ENCODE measurements around the gene HACE1.
"Not testable (repeated sequence)": the region's sequence is repeated elsewhere in the genome, so short reads cannot be mapped to it uniquely, and the experiment has no call there.

Gene HACE1, protein sequence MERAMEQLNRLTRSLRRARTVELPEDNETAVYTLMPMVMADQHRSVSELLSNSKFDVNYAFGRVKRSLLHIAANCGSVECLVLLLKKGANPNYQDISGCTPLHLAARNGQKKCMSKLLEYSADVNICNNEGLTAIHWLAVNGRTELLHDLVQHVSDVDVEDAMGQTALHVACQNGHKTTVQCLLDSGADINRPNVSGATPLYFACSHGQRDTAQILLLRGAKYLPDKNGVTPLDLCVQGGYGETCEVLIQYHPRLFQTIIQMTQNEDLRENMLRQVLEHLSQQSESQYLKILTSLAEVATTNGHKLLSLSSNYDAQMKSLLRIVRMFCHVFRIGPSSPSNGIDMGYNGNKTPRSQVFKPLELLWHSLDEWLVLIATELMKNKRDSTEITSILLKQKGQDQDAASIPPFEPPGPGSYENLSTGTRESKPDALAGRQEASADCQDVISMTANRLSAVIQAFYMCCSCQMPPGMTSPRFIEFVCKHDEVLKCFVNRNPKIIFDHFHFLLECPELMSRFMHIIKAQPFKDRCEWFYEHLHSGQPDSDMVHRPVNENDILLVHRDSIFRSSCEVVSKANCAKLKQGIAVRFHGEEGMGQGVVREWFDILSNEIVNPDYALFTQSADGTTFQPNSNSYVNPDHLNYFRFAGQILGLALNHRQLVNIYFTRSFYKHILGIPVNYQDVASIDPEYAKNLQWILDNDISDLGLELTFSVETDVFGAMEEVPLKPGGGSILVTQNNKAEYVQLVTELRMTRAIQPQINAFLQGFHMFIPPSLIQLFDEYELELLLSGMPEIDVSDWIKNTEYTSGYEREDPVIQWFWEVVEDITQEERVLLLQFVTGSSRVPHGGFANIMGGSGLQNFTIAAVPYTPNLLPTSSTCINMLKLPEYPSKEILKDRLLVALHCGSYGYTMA

DNA sequence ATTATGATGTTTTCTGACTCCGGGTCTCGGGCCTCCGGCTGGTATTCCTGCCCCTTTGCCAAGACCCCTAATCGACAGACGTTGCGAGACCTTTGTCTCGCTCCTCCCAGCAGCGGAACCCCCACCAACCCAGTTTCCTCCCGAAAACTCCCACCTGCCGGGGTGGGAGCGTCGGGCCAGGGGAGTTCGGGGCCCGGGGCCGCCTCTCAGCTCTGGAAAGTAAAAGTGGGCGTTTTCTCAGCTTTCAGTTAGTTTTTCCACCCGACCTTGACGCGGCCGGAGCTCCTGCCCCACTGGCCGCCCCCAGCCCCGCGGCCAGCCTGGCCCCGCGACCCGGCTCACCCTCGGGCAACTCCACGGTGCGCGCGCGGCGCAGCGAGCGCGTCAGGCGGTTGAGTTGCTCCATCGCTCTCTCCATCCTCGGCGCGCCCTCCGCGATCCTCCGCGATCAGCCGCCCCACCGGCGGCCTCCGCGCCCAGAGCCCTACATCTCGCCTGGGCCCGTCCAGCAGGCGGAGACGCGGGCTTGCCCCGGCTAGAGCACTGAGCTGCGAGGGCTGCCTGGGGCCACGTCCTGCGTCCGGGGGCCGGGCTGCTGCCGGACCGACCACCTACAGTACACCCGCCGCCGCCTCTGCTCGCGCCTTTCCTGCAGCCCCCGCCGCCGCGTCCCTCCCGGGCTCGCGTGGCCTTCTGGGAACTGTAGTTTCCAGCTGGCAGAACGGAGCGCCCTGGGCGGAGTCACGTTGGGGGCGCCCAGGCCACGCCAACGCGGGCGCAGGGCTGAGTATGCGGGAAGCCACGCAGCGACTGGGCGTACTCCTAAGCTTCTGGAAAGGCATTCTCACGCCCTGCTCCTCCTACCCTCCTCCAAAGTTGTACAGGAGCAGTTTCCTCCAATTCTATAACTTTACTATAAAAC is at the start of gene HACE1:
Gene HACE1, minus strand, starts transcription at position 695 of the 922 bp plus-strand sequence. Its CDS starts 277 bp downstream, at position 418.
- DNase-seq (ENCODE audit: low spot score), result peak; percentile 97

DNA sequence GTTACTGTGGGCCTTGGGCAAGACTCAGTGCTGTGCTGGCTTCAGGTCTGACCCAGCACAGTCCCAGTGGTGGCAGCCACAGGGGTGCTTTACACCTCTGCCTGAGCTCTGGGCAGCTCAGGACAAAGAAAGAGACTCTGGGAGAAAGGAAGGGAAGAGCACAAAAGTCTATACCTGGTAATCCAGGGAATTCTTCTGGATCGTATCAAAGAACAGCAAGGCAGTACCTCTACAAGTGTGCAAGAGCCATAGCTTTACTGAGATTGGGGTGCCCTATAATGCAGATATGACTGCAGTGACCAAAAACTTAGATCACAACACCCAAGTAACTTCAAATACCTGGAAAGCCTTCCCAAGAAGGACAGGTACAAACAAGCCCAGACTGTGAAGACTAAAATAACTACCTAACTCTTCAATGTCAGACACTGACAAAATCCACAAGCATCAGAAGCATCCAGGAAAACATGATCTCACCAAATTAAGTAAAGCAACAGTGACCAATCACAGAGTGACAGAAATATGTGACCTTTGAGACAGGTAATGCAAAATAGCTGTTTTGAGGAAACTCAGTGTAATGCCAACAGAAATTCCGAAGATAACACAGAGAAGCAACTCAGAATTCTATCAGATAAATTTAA is 49.3 kb upstream of the HACE1 start:
- no peak for DNase-seq (ENCODE audit: low spot score)

DNA sequence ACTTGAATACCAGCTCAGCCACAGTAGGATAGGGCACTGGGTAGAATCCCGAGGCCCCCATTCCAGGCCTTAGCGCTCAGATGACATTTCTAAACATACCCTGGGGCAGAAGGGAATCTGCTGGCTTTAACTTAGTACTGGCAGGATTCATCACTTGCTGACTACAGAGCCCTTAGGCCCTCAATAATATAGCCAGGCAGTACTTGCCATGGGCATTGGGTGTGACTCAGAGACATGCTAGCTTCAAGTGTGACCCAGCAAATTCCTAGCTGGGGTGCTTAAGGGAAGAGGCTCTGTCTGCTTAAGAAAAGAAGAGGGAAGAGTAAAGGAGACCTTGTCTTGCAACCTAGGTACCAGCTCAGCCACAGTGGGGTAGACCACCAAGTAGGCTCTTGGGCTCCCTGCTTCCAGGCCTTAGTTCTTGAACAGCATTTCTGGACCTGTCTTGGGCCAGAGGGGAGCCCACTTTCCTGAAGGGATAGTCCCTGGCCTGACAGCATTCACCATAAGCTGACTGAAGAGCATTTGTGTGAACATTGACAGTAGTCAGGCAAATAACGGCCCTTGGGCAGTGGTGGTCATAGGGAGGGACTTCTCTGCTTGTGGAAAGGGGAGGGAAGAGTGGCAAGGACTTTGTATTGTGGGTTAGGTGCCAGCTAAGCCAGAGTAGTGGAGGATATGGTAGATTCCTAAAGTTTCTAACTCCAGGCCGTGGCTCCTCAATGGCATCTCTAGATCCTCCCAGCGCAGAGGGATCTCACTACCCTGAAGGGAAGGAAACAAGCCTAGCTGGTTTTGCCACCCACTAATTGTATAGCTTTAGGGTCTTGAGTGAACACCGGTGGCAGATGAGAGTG is 48.5 kb upstream of the HACE1 start:
- no peak for DNase-seq (ENCODE audit: low spot score)

DNA sequence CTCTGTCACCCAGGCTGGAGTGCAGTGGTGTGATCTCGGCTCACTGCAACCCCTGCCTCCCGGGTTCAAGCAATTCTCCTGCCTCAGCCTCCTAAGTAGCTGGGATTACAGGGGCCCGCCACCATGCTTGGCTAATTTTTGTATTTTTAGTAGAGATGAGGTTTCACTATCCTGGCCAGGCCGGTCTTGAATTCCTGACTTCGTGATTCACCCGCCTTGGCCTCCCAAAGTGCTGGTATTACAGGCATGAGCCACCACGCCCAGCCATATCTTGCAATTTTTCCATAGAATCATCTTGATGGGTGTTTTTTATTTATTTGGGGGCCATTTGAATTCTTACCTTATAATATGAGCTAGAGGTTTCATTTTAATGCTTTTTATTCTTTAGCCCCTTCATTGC is 39.2 kb upstream of the HACE1 start:
- not testable (repeated sequence) for DNase-seq (ENCODE audit: low spot score)

DNA sequence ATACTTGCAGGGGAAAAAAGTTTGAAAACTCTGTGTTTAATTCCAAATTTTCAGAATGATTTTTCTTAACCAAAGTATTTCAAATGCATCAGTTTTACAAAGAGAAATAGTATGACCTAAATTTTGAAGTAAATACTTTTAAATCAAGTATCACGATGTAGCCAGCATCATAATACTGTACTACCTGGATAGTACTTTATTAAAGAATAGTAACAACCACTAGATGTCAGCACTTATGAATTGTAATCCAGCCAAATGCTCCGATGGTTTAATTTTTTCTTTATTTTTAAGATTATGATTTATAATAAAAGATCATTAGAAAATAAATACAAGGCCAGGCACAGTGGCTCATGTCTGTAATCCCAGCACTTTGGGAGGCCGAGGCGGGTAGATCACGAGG is 37.2 kb upstream of the HACE1 start:
- no peak for DNase-seq (ENCODE audit: low spot score)

DNA sequence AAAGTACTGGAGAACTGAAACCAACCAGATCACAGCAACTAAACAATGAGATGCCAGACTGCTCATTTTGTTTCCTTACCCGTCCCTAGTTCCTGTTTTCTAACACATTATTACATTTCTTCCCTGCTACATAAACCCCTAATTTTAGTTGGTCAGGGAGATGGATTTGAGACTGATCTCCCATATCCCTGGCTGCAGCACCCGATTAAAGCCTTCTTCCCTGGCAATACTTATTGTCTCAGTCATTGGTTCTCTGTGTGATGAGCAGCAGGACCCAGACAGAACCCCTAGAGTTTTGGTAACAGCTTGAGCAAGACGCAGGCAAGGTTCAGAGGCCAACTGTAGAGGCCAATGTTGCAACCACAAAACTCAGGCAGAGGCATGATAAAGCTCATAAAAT is 28.3 kb upstream of the HACE1 start:
- DNase-seq (ENCODE audit: low spot score), result no peak

DNA sequence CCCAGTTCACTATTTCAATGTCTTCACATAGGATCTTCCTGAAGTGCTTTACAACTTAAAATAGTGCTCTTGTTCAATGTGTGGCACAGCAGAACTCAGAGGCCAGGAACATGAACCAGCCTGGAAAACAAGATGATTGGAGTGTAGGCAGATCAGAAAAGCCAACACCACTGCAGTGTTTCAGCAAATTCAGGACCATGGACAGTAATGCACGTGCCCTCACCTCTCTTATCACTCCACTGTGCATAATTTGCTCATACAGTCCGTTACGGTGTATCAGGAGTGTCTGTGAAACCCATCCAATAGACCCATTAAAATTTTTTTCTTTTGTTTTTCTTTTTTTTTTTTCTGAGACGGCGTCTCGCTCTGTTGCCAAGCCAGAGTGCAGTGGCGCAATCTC is 27.6 kb upstream of the HACE1 start:
- no peak for DNase-seq (ENCODE audit: low spot score)

DNA sequence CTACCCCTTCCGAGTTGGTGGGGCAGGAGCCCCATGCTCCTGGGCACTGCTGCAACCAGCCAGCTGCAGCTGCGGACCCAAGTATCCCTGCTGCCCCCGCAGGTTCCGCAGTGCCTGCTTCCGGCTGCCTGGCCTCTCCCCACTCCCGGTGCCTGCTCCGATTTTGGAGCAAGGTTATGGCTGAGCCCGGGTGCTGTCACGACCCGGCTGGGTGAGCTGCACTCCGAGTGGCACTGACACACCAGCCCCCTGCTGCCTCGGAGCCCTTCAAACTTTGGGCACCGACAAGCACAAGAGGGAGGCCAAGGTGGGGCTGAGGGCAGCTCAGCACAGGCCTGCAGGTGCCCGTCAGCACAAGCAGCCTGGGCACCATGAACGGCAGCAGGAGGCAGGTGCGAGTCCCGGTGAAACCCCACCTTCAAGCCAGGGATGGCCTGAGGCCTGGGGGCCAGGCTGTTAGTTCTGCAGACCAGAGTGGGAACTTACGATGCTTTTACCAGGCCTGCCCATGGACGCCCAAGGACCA is 25.9 kb upstream of the HACE1 start:
- no peak for DNase-seq (ENCODE audit: low spot score)

DNA sequence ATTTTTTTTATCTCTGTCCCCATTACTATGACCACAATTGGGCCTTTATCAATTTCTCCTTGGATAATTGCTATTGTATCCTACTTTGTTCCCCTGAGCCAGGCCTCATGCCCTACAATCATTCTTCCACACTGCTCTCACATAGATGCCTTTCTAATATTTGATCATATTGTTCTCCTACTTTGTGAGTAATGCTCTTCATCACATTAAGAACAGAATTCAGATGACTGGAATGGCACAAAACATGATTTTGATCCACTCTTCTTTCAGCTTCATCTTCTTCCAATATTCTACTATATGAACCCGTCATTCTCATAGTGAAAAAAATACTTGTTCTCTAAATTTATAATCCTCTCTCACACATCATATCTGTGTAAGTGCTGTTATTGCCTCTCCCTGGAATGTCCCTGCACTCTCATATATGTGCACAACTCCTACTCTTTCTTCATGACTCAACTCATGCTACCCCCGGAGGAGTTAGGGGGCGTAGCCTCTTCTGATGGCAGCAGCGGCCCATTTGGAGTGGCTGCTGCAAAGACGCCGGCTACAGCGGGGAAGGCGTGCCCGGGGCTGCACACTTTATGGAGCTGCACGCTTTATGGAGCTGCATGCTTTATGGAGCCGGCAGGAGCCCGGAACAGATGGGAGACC is 25.3 kb upstream of the HACE1 start:
- DNase-seq (ENCODE audit: low spot score), result no peak

DNA sequence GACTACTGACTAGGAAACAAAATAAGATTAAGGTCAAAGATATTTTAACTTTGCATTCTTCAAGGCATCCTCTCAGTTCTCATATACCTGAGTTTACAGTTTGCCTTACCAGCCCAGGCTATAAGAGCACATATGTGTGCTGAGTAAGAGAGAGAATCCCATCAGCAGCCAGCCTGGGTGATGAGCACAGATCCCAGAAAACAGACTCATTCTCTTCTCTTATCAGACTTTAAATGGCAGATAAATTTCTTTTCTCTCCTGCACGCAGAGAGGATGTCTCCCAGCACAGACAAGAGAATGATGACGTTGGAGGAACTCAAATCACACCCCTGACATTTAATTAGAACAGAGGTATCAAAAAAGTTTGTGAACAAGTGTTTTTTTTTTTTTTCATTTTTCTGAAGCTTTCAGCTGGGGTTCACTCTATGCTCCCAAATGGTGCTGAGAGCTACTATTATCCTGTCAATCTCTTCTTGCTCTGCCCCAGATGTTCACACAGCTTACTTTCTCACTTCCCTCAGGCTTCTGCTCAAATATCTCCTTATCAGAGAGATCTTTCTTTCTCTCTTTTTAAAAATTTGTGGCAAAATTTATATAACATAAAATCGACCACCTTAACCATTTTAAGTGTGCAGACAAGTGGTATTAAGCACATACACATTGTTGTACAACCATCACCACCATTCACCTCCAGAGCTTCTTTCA is 22.4 kb upstream of the HACE1 start:
- no peak for DNase-seq (ENCODE audit: low spot score)

DNA sequence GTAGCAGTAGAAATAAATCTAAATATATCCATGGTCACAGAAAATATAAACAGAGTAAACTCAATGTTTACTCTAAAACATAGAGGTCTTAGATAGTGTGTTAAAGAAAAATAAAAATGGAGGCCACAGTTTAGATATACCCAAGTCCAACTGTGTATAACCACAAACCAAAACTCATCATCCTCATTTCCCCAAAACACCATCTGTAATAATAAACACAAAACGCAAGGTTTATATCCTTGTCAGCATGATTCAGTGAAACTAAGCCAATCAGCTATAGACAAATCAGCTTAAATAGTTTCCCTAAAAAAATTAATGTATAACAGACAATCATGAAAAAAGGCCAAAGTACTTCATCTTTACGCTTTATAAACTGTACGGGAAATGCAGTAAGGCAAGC is 2.7 kb upstream of the HACE1 start:
- no peak for DNase-seq (ENCODE audit: low spot score)

DNA sequence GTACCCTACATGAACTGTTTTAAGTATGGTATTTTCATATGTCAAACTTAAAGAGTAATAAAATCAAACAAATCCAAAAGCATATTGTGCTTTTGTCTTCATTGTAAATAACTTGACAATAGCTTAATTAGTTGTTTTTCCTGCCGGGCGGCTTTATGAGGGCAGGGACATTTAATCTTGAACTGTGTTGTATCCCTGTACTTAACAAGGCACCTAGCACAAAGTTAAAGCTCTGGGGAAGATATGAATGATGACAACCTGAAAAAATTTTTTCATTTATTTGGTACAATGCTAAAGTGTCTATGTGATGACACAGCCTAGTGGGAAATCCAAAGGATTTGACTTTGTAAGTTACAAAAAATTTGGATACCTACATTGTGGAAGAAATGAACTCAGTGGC is 502 bp upstream of the HACE1 start:
- DNase-seq (ENCODE audit: low spot score), result no peak

DNA sequence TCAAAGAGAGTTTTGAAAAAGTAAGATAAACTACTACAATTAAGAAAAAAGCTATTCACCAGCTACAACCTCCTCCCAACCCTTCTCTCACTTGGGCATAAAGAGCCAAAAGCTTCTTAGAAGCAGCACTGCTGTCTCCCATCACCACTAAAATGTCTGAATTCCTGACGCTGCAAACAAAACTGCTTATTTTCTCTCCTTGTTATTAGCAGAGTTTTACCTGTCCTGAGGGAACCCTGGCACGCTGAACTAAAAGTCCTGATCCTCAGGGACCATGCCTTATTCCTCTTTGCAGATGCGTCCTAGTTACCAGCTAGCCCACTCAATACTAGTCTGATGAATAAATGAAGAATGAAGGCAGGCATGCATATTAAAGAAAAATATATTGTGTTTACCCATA is 1.1 kb downstream of the HACE1 start:
- no peak for DNase-seq (ENCODE audit: low spot score)

DNA sequence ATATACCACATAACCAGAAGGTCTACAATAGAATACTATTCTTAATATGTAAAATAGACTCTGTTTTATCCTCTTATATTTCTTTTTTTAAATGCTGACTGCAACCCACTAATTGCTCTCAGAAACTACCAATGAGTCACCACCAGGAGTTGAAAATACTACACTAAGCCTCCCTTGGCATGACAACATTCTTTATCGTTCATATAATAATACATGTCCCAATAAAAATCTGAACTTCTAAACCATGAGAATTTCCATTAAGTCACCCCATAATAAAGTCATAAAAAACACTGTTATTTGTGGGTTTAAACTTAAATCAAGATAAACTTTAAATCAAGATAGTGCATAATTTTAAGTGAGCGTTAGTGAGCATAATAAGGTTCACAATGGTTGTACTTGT is 4.2 kb downstream of the HACE1 start:
- no peak for DNase-seq (ENCODE audit: low spot score)

DNA sequence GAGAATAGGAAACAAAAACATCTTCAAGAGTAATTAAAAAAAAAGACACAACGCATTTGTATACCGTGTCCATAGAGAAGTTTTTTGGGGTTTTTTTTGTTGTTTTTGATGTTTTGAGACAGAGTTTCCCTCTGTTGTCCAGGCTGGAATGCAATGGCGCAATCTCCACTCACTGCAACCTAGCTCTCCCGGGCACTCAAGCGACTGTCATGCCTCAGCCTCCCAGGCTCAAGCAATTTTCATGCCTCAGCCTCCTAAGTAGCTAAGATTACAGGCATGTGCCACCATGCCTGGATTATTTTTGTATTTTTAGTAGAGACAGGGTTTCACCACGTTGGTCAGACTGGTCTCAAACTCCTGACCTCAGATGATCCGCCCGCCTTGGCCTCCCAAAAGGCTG is 12.0 kb downstream of the HACE1 start:
- DNase-seq (ENCODE audit: low spot score), result not testable (repeated sequence)

DNA sequence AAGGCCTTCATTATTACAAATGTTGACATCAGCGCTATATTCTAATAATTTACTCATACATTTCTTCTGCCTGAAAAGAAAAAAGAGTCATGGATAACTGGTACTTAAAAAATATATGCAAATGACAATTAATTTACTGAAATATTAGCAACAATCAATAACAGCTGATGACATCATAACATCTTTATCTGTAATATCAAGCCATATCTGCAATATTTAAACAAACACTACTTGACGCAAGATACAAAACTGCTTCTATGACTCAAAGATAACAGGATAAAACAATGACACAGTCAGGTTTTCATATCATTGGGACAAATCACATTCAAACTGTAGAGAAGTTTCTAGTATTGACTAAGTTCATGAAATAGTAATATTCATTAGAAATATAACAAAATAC is 16.5 kb downstream of the HACE1 start:
- DNase-seq (ENCODE audit: low spot score), result no peak

DNA sequence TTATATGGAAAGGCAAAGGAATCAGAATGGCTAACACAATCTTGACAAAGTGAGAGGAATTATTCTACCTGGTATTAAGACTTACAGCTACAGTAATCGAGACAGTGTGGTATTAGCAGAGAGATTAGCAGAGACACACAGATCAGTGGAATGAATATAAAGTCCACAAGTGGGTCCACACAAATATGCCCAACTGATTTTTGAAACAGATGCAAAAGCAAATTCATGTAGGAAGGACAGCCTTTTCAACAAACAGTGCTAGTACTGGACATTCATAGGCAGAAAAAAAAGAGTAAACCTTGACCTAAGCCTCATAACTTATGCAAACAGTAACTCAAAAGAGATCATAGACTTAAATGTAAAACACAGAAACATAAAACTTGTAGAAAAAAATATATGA is 22.6 kb downstream of the HACE1 start:
- DNase-seq (ENCODE audit: low spot score), result no peak

DNA sequence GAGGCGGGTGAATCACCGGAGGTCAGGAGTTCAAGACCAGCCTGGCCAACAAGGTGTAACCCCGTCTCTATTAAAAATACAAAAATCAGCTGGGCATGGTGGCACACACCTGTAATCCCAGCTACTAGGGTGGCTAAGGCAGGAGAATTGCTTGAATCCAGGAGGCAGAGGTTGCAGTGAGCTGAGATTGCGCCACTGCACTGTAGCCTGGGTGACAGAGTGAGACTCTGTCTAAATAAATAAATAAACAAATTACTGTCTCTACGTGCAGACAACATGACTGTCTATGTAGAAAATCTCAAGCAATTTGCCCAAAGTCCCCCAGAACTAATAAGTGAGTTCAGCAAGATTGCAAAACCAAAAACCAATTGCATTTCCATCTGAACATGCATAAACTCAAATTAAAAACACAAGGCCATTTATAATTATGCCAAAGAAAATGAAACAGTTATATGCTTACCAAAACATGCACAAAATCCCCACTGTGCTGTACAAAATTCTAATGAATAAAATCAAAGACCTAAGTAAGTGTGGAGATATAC is 23.2 kb downstream of the HACE1 start:
- not testable (repeated sequence) for DNase-seq (ENCODE audit: low spot score)

DNA sequence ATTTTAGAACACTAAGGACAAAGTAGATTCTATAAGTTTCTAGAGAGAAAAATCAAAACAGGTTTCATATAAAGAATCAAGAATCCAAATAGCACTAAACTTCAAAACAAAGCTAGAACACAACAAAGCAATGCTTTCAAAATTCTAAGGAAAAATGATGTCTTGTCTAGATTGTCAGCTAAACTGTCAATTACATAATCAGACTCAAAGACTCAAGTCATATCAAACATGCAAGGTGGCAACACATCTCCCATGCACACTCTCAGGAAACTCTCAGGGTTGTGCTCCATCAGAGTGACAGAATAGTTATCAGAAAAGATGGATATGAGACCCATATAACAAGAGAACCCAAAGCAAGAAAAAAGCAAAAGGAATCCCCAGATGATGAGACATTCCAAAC is 23.9 kb downstream of the HACE1 start:
- DNase-seq (ENCODE audit: low spot score), result no peak

Measured in D341Med (cell line).